Uterus (tissue), 4 donors: ENCODE results near the gene PRMT6. TPM values are rescaled to one million over a fixed set of nuclear protein-coding genes. Genes with fewer than 3 reads are reported as not detected.
"Not testable (repeated sequence)": the region's sequence is repeated elsewhere in the genome, so short reads cannot be mapped to it uniquely, and the experiment has no call there.

Source experiments
- DNase-seq, 2 donors: peaks; one replicate each; pipeline ENCODE4 v3.0.0-alpha.2; 2019 to 2020
- H3K27ac ChIP-seq, 2 donors: fragments of 200-600 bp; sonication (generic); 1 replicate in 1 of 2; 2 replicates in 1 of 2; pipeline ENCODE4 v1.5.1; 2016 to 2018
- H3K27me3 ChIP-seq, 2 donors: fragments of 200-600 bp; sonication (generic); one replicate each; pipeline ENCODE4 v1.5.1; 2018 to 2019; ENCODE audit warnings: control low read depth in 1 of 2
- H3K36me3 ChIP-seq, 2 donors: fragments of 200-600 bp; sonication (generic); one replicate each; pipeline ENCODE4 v1.5.1; 2019; ENCODE audit warnings: control low read depth in 1 of 2
- H3K4me1 ChIP-seq, 2 donors: fragments of 200-600 bp; sonication (generic); one replicate each; pipeline ENCODE4 v1.5.1; 2018 to 2019; ENCODE audit warnings: control low read depth in 1 of 2
- H3K4me3 ChIP-seq, 2 donors: fragments of 200-600 bp; sonication (generic); 1 replicate in 1 of 2; 2 replicates in 1 of 2; pipeline ENCODE4 v1.5.1; 2018 to 2019; ENCODE audit warnings: mild to moderate bottlenecking in 1 of 2
- H3K9me3 ChIP-seq, 2 donors: fragments of 200-600 bp; sonication (generic); one replicate each; pipeline ENCODE4 v1.5.1; 2019; ENCODE audit warnings: control low read depth in 1 of 2
- CTCF ChIP-seq, 4 experiments: fragments of 200-600 bp in 2 of 4; fragments of 450-650 bp in 2 of 4; sonication (generic) in 2 of 4; IDR thresholded peaks; one replicate each; pipeline ENCODE4 v1.5.1; 2016 to 2019; ENCODE audit warnings: antibody characterized with exemption in 4 of 4, mild to moderate bottlenecking in 2 of 4, moderate library complexity in 1 of 4
- POLR2A ChIP-seq, 2 donors: fragments of 450-650 bp; IDR thresholded peaks; one replicate each; pipeline ENCODE4 v1.6.1; 2016; ENCODE audit warnings: antibody characterized with exemption in 2 of 2, mild to moderate bottlenecking in 1 of 2, moderate library complexity in 1 of 2
- intact Hi-C: fragments of 100-400 bp; cut with DNase I; formaldehyde crosslinking; loops from one replicate; pipeline ENCODE4 v1.15.1; 2023; ENCODE audit warnings: low total_unique reads
- total RNA-seq, 4 donors: library from RNA; depleted of rRNA in 3 of 4; stranded (reverse); fragments of >200 nt in 3 of 4; gene quantifications; one replicate each; pipeline versions ENCODE4 v1.1.0 to v1.2.4, GENCODE V29; 2014 to 2023
- donor health status: DM: yes; HTN: yes; CAD: no.

PRMT6 gene
- total RNA-seq, 4 donors from 2014 or later, result 10.2 to 36.5 (median 14.6) TPM

GRCh38 chr1:107079249-107079648, 22.8 kb downstream of the PRMT6 start:
- Histone ChIP-seq H3K36me3 (no peaks in the 10 kb centered on the region), H3K9me3 (no peaks in the 10 kb centered on the region), H3K27ac (no peak overlapping the region), H3K4me3 (no peak overlapping the region), H3K4me1 (no peaks in the 10 kb centered on the region), H3K27me3 (no peaks in the 10 kb centered on the region)
- no peak for DNase-seq
- intact Hi-C loops, result no loop called here
- TF ChIP-seq CTCF (IDR thresholded peaks at IDR 0.05) (no peak), POLR2A (IDR thresholded peaks at IDR 0.05) (no peak)

DNA sequence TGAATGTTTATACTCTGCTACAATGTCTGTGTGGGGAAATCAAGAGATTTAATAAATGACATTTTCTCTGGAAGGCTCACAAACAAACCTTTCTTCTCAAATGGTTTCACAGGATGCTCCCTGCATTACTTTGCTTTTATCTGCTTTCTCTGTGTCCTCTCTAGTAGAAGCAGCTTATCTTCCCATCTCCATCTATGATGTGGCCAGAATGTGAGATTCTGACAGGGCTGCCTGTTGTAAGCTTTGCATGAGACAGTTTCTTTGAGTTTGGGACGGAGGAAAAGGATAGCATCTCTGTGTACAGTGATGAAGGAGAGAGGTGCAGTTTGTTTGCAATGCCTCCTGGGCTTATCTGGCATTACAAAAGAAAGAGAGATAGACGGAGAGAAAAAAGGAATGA, 24.6 kb downstream of the PRMT6 start:
- H3K27me3 ChIP-seq, result no peaks in the 10 kb centered on the region
- intact Hi-C loops, result no loop called here
- no peak for DNase-seq
- H3K4me1 ChIP-seq, result no peaks in the 10 kb centered on the region
- TF ChIP-seq CTCF (IDR thresholded peaks at IDR 0.05) (no peak), POLR2A (IDR thresholded peaks at IDR 0.05) (no peak)
- H3K36me3 ChIP-seq, result no peaks in the 10 kb centered on the region
- no peak overlapping the region for H3K27ac ChIP-seq
- no peak overlapping the region for H3K4me3 ChIP-seq
- no peaks in the 10 kb centered on the region for H3K9me3 ChIP-seq

DNA sequence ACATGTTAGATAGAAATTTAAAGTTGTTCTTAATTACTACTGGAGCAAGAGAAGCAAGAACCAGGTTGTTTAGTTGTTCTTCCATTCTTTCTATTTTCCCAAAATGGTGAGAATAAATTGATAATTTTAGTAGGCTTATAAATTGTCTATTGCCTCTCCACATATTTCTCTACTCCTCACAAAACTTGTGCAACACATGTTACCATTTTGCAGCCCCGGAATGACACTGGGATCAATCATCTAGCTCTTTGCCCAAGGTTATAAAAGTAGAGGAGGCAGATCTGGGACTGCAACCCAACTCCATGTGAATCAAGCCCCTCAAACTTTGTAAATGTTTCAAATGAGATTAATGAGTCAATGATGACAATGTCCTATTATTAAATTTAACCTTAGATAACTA, 34.9 kb downstream of the PRMT6 start:
- DNase-seq, result no peak
- Histone ChIP-seq H3K9me3 (no peaks in the 10 kb centered on the region), H3K27ac (no peak overlapping the region), H3K4me1 (no peaks in the 10 kb centered on the region), H3K4me3 (no peak overlapping the region), H3K36me3 (no peaks in the 10 kb centered on the region), H3K27me3 (no peaks in the 10 kb centered on the region)
- TF ChIP-seq POLR2A (IDR thresholded peaks at IDR 0.05), result no peak
- no peak for TF ChIP-seq CTCF (IDR thresholded peaks at IDR 0.05)
- intact Hi-C loops, result no loop called here

- H3K9me3 ChIP-seq, H3K27ac ChIP-seq, H3K27me3 ChIP-seq, DNase-seq, H3K4me1 ChIP-seq, intact Hi-C loops, H3K36me3 ChIP-seq, H3K4me3 ChIP-seq: not testable (repeated sequence)
Observed at GRCh38 chr1:107093395-107093794, 36.9 kb downstream of the PRMT6 start.

DNA sequence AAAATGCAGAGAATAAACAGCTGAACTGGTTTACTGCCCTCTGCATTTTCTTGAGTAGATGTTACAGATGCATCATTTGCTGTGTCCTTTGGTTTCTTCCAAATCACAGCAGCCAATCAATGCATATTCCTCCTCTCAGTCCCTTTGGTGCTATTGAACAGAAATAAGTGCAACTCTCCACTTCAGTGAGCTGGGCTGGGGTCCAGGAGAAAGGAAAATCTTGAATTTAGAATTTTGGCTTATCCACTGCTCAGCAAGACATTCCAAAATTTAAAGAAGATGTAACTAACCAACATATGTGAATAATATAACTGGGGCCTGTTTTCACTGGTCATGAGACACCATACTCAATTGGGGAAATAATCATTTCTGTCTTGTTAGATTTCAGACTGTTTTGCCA, 39.2 kb downstream of the PRMT6 start:
- H3K36me3 ChIP-seq, result no peaks in the 10 kb centered on the region
- H3K9me3 ChIP-seq, result no peaks in the 10 kb centered on the region
- TF ChIP-seq CTCF (IDR thresholded peaks at IDR 0.05) (no peak), POLR2A (IDR thresholded peaks at IDR 0.05) (no peak)
- no peak overlapping the region for H3K4me3 ChIP-seq
- H3K27me3 ChIP-seq, result no peaks in the 10 kb centered on the region
- no peak for DNase-seq
- no peak overlapping the region for H3K27ac ChIP-seq
- intact Hi-C loops, result no loop called here
- no peaks in the 10 kb centered on the region for H3K4me1 ChIP-seq

GRCh38 chr1:107096690-107097089, 40.2 kb downstream of the PRMT6 start:
- DNase-seq, result no peak
- intact Hi-C loops, result no loop called here
- Histone ChIP-seq H3K4me1 (no peaks in the 10 kb centered on the region), H3K27ac (no peak overlapping the region), H3K9me3 (no peaks in the 10 kb centered on the region), H3K4me3 (no peak overlapping the region), H3K27me3 (no peaks in the 10 kb centered on the region), H3K36me3 (no peaks in the 10 kb centered on the region)
- TF ChIP-seq CTCF (IDR thresholded peaks at IDR 0.05), result no peak
- TF ChIP-seq POLR2A (IDR thresholded peaks at IDR 0.05), result no peak
